Mesothelial cell of epicardium (in vitro differentiated cells): ENCODE data around the gene RUNX1. TPM values are rescaled to one million over a fixed set of nuclear protein-coding genes. Genes with fewer than 3 reads are reported as not detected.
"Not testable (repeated sequence)": the region's sequence is repeated elsewhere in the genome, so short reads cannot be mapped to it uniquely, and the experiment has no call there.

Experiments used
- DNase-seq, 2 experiments: peaks; one replicate each; pipeline ENCODE4 v3.0.0; 2021; ENCODE audit warnings: low spot score in 2 of 2; ENCODE audit not compliant: unreplicated experiment in 2 of 2
- H3K27ac Mint-ChIP-seq: 2 replicates; pipeline ENCODE4 v1.8.0; 2021; ENCODE audit warnings: mixed read lengths
- H3K27me3 Mint-ChIP-seq: 2 replicates; pipeline ENCODE4 v1.8.0; 2021; ENCODE audit warnings: low read depth, mixed read lengths
- H3K36me3 Mint-ChIP-seq: 2 replicates; pipeline ENCODE4 v1.8.0; 2021; ENCODE audit warnings: mixed read lengths
- H3K4me1 Mint-ChIP-seq: 2 replicates; pipeline ENCODE4 v1.8.0; 2021; ENCODE audit warnings: mixed read lengths
- H3K4me3 Mint-ChIP-seq: 2 replicates; pipeline ENCODE4 v1.8.0; 2021; ENCODE audit warnings: mild to moderate bottlenecking, moderate library complexity, mixed read lengths
- H3K9me3 Mint-ChIP-seq: 2 replicates; pipeline ENCODE4 v1.8.0; 2021; ENCODE audit warnings: mixed read lengths
- total RNA-seq: library from RNA; stranded (reverse); gene quantifications from 3 replicates; pipeline ENCODE4 v1.2.1, GENCODE V29; 2021
- TF ChIP-seq, protein P1 (sequence below): fragments of 200-600 bp; sonication (generic); IDR thresholded peaks from one replicate; pipeline ENCODE4 v1.5.0; 2021; ENCODE audit warnings: antibody characterized with exemption; ENCODE audit not compliant: unreplicated experiment

The RUNX1 gene
- total RNA-seq, 1 donor from 2014 or later, result 41.2 TPM

DNA sequence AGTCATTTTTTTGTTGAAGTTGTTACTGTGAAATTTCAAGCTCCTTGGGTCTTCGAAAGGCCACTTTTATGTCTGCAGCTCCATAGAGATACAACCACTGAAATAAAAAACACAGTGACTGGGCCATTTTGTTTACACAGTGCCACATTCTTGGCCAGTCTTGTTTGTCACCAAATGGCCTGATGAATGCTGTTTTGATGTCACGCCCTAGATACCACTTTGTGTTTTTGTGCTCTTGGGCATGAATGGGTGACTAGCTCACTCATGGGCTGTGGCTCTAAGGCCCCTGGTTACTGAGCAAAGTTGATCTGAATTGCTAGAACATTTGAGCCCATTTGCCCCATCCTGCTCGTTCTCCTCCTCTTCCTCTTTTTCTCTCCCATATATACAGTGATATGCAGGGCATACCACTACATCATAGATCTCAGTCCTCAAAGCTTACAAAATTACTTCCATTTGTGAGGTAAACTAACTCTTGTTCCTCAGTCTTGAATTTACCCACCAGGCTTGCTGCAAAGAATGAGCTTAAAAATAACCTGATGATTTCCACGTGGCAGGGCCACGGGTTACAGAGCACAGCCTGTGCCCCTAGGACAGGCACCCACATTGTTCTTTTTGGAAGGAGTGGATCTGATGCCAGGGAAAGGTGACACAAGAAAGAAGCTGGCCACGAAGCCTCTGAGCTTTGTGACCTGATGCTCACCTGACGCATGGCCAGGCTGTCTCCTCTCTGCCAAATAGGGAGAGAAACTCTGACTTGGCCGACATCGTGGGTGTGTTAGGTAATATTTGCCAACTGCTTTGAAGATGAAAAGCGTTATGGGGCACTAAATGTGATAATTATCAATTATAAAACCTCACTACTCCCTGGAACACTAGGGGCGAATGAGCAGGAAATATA lies 92.4 kb downstream of the RUNX1 start:
- no peaks in the 10 kb centered on the region for H3K4me1 Mint-ChIP-seq
- peaks cover 8% of the 10 kb centered on the region for H3K27me3 Mint-ChIP-seq
- H3K36me3 Mint-ChIP-seq, result no peaks in the 10 kb centered on the region
- DNase-seq, result no peak
- no peak overlapping the region for H3K4me3 Mint-ChIP-seq
- H3K9me3 Mint-ChIP-seq, result peaks cover 13% of the 10 kb centered on the region
- TF ChIP-seq, protein P1, sequence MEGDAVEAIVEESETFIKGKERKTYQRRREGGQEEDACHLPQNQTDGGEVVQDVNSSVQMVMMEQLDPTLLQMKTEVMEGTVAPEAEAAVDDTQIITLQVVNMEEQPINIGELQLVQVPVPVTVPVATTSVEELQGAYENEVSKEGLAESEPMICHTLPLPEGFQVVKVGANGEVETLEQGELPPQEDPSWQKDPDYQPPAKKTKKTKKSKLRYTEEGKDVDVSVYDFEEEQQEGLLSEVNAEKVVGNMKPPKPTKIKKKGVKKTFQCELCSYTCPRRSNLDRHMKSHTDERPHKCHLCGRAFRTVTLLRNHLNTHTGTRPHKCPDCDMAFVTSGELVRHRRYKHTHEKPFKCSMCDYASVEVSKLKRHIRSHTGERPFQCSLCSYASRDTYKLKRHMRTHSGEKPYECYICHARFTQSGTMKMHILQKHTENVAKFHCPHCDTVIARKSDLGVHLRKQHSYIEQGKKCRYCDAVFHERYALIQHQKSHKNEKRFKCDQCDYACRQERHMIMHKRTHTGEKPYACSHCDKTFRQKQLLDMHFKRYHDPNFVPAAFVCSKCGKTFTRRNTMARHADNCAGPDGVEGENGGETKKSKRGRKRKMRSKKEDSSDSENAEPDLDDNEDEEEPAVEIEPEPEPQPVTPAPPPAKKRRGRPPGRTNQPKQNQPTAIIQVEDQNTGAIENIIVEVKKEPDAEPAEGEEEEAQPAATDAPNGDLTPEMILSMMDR, result no peak
- no peak overlapping the region for H3K27ac Mint-ChIP-seq

DNA sequence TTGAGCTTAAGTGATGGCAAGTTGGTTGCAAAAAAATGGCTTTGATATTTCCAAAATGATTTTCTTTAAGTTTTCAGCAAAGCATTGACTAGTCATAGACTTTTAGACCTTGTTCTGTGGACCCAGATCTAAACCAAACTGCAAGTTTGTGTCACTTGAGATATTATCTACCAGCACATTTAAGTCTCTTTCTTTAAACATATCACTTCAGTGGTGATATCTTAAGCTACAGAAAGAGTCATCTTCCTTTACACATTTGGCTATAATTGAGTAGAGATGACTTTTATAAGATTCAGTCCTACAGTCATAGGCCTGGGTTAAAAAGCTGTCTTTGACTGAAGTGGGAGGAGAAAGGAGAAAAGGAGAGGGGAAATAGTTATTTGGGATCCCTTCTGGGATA lies 95.2 kb downstream of the RUNX1 start:
- Mint-ChIP-seq H3K27ac (no peak overlapping the region), H3K4me1 (no peaks in the 10 kb centered on the region), H3K36me3 (no peaks in the 10 kb centered on the region), H3K9me3 (peaks cover 13% of the 10 kb centered on the region), H3K4me3 (no peak overlapping the region), H3K27me3 (peaks cover 8% of the 10 kb centered on the region)
- no peak for DNase-seq
- TF ChIP-seq, protein P1, result no peak

DNA sequence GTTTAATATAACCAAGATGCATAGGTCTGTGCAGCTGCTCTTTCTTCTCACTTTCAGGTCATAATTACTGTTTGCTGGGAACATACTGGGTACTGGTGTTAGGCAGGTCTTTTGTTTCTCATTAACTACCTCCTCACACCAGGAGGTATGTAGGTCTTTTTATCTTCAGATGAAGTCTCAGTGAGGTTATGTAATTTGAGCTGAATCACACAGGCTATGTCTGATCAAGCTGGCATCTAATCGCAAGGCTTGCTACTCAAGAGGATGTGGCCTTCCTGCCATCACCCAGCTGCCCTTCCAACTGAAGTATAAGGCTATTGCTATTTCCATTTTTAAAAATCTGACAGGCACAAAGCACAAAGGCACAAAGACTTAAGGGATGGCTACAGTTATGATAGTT lies 96.4 kb downstream of the RUNX1 start:
- no peak for DNase-seq
- Mint-ChIP-seq H3K4me3 (no peak overlapping the region), H3K27me3 (peaks cover 8% of the 10 kb centered on the region), H3K4me1 (no peaks in the 10 kb centered on the region), H3K27ac (no peak overlapping the region), H3K9me3 (peaks cover 13% of the 10 kb centered on the region), H3K36me3 (no peaks in the 10 kb centered on the region)
- TF ChIP-seq, protein P1, result no peak

DNA sequence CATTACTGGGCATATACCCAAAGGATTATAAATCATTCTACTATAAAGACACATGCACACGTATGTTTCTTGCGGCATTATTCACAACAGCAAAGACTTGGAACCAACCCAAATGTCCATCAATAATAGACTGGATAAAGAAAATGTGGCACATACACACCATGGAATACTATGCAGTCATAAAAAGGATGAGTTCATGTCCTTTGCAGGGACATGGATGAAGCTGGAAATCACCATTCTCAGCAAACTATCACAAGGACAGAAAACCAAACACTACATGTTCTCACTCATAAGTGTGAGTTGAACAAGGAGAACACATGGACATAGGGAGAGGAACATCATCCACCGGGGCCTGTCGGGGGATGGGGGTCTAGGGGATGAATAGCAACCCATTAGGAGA lies 97.2 kb downstream of the RUNX1 start:
- H3K27ac Mint-ChIP-seq, H3K27me3 Mint-ChIP-seq, H3K36me3 Mint-ChIP-seq, DNase-seq, H3K4me1 Mint-ChIP-seq, H3K4me3 Mint-ChIP-seq: not testable (repeated sequence)
- H3K9me3 Mint-ChIP-seq, result peaks cover 13% of the 10 kb centered on the region

DNA sequence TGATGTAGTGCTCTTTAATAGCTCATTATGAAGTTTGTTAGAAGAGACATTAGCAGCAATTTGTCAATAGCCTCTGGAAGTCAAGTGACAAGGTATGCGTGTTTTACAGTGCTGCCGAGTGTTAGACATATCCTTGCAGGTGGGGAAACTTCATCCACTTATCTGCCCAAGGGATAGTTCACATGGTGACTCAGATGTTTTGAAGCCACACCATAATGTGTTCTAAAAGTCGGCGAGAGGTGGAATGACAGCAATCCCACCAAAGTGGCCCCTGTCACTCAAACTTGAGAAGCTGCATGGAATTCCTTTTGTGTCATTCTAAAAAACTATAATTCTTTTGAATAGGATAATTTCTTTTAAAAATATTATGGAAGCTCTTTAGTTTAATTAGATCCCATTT lies 98.1 kb downstream of the RUNX1 start:
- H3K27ac Mint-ChIP-seq, result no peak overlapping the region
- no peaks in the 10 kb centered on the region for H3K36me3 Mint-ChIP-seq
- H3K4me1 Mint-ChIP-seq, result no peaks in the 10 kb centered on the region
- H3K27me3 Mint-ChIP-seq, result peaks cover 6% of the 10 kb centered on the region
- peaks cover 7% of the 10 kb centered on the region for H3K9me3 Mint-ChIP-seq
- H3K4me3 Mint-ChIP-seq, result no peak overlapping the region
- TF ChIP-seq, protein P1, result no peak
- no peak for DNase-seq

DNA sequence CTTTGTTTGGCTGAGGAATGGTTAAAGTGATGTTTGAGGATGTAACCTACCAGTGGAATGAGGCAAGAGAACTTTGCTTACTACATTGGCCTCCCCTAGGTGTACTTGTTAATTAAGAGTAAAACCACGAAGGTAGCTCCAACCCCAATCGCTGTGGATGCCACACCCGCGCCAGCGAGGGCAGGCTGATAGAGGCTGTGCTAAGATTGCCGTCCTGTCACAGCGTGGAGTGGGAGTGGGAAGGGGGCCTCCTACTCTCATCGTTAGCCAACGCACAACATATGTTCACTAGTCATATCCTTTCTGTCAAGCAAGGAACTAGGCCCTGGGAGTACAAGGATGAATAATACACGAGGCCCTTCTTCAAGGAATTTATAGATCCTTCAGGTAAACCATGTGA lies 99.6 kb downstream of the RUNX1 start:
- peaks cover under 1% of the 10 kb centered on the region for H3K9me3 Mint-ChIP-seq
- no peak for DNase-seq
- no peaks in the 10 kb centered on the region for H3K36me3 Mint-ChIP-seq
- no peak overlapping the region for H3K27ac Mint-ChIP-seq
- no peak overlapping the region for H3K4me3 Mint-ChIP-seq
- TF ChIP-seq, protein P1, result no peak
- H3K4me1 Mint-ChIP-seq, result no peaks in the 10 kb centered on the region
- H3K27me3 Mint-ChIP-seq, result peaks cover 2% of the 10 kb centered on the region
